ENCODE measurements around the gene SEPHS1.
A peak's percentile ranks its signal among the peaks of the same experiment; 100 is the strongest.

Gene SEPHS1

GRCh38 chr10:13373644-13374043 lies 25.6 kb upstream of the SEPHS1 start:
- no peak for ATAC-seq
- no peaks in the 10 kb centered on the region for H3K9me3 Mint-ChIP-seq
- H3K4me1 Mint-ChIP-seq = no peaks in the 10 kb centered on the region
- H3K4me3 Mint-ChIP-seq = no peak overlapping the region
- DNase-seq (ENCODE audit: low spot score in 2 of 2) = no peak
- H3K36me3 Mint-ChIP-seq = no peaks in the 10 kb centered on the region
- H3K27ac Mint-ChIP-seq = no peak overlapping the region

GRCh38 chr10:13372524-13372923 lies 24.4 kb upstream of the SEPHS1 start:
- Mint-ChIP-seq H3K9me3 (no peaks in the 10 kb centered on the region), H3K4me1 (no peaks in the 10 kb centered on the region), H3K36me3 (no peaks in the 10 kb centered on the region), H3K4me3 (no peak overlapping the region), H3K27ac (no peak overlapping the region)
- ATAC-seq (no peak), DNase-seq (ENCODE audit: low spot score in 2 of 2) (no peak)

GRCh38 chr10:13371897-13372470 lies 23.9 kb upstream of the SEPHS1 start:
- peak; percentile 32 to 79 for DNase-seq (ENCODE audit: low spot score in 2 of 2)
- ATAC-seq = peak; percentile 92
- no peaks in the 10 kb centered on the region for H3K4me1 Mint-ChIP-seq
- H3K27ac Mint-ChIP-seq = no peak overlapping the region
- H3K4me3 Mint-ChIP-seq = no peak overlapping the region
- no peaks in the 10 kb centered on the region for H3K36me3 Mint-ChIP-seq
- H3K9me3 Mint-ChIP-seq = no peaks in the 10 kb centered on the region

- H3K36me3 Mint-ChIP-seq = no peaks in the 10 kb centered on the region
These were observed 18.8 kb upstream of the SEPHS1 start for GRCh38 chr10:13366891-13367290.

GRCh38 chr10:13365831-13366230 lies 17.7 kb upstream of the SEPHS1 start:
- Mint-ChIP-seq H3K36me3 (no peaks in the 10 kb centered on the region), H3K4me1 (no peaks in the 10 kb centered on the region), H3K4me3 (no peak overlapping the region), H3K27ac (no peak overlapping the region), H3K9me3 (no peaks in the 10 kb centered on the region)
- ATAC-seq = no peak
- DNase-seq (ENCODE audit: low spot score in 2 of 2) = no peak

More at GRCh38 chr10:13366891-13367290, 18.8 kb upstream of the SEPHS1 start:
- DNase-seq (ENCODE audit: low spot score in 2 of 2) (no peak), ATAC-seq (no peak)
- H3K4me1 Mint-ChIP-seq = no peaks in the 10 kb centered on the region
- no peak overlapping the region for H3K27ac Mint-ChIP-seq
- H3K4me3 Mint-ChIP-seq = no peak overlapping the region
- H3K9me3 Mint-ChIP-seq = no peaks in the 10 kb centered on the region

GRCh38 chr10:13365243-13365642 lies 17.1 kb upstream of the SEPHS1 start:
- Mint-ChIP-seq H3K27ac (no peak overlapping the region), H3K4me1 (no peaks in the 10 kb centered on the region), H3K4me3 (no peak overlapping the region), H3K36me3 (no peaks in the 10 kb centered on the region), H3K9me3 (no peaks in the 10 kb centered on the region)
- DNase-seq (ENCODE audit: low spot score in 2 of 2) = no peak
- ATAC-seq = no peak

GRCh38 chr10:13360587-13360986 lies 12.5 kb upstream of the SEPHS1 start:
- Mint-ChIP-seq H3K36me3 (no peaks in the 10 kb centered on the region), H3K4me1 (no peaks in the 10 kb centered on the region), H3K9me3 (no peaks in the 10 kb centered on the region), H3K27ac (no peak overlapping the region), H3K4me3 (no peak overlapping the region)
- no peak for ATAC-seq
- no peak for DNase-seq (ENCODE audit: low spot score in 2 of 2)

GRCh38 chr10:13356392-13356791 lies 8.3 kb upstream of the SEPHS1 start:
- no peak overlapping the region for H3K27ac Mint-ChIP-seq
- no peak for ATAC-seq
- no peak overlapping the region for H3K4me3 Mint-ChIP-seq
- no peaks in the 10 kb centered on the region for H3K9me3 Mint-ChIP-seq
- DNase-seq (ENCODE audit: low spot score in 2 of 2) = no peak
- no peaks in the 10 kb centered on the region for H3K36me3 Mint-ChIP-seq
- peaks cover 12% of the 10 kb centered on the region for H3K4me1 Mint-ChIP-seq

GRCh38 chr10:13354783-13355182 lies 6.7 kb upstream of the SEPHS1 start:
- Mint-ChIP-seq H3K36me3 (no peaks in the 10 kb centered on the region), H3K27ac (no peak overlapping the region), H3K9me3 (no peaks in the 10 kb centered on the region), H3K4me1 (peaks cover 26% of the 10 kb centered on the region), H3K4me3 (no peak overlapping the region)
- DNase-seq (ENCODE audit: low spot score in 2 of 2) (no peak), ATAC-seq (peak; percentile 60)

GRCh38 chr10:13352519-13352918 lies 4.4 kb upstream of the SEPHS1 start:
- DNase-seq (ENCODE audit: low spot score in 2 of 2) = no peak
- ATAC-seq = no peak
- no peak overlapping the region for H3K4me3 Mint-ChIP-seq
- no peaks in the 10 kb centered on the region for H3K9me3 Mint-ChIP-seq
- H3K27ac Mint-ChIP-seq = peak overlapping the region; percentile 33
- no peaks in the 10 kb centered on the region for H3K36me3 Mint-ChIP-seq
- peaks cover 33% of the 10 kb centered on the region for H3K4me1 Mint-ChIP-seq

GRCh38 chr10:13351340-13351915 lies 3.3 kb upstream of the SEPHS1 start:
- Mint-ChIP-seq H3K9me3 (no peaks in the 10 kb centered on the region), H3K4me3 (peak overlapping the region; percentile 82), H3K36me3 (peaks cover 4% of the 10 kb centered on the region), H3K27ac (no peak overlapping the region), H3K4me1 (peaks cover 36% of the 10 kb centered on the region)
- ATAC-seq (no peak), DNase-seq (ENCODE audit: low spot score in 2 of 2) (no peak)

- DNase-seq (ENCODE audit: low spot score in 2 of 2) (no peak), ATAC-seq (no peak)
- H3K4me1 Mint-ChIP-seq = peaks cover 49% of the 10 kb centered on the region
- peaks cover 22% of the 10 kb centered on the region for H3K36me3 Mint-ChIP-seq
- peak overlapping the region; percentile 82 for H3K4me3 Mint-ChIP-seq
- no peaks in the 10 kb centered on the region for H3K9me3 Mint-ChIP-seq
- H3K27ac Mint-ChIP-seq = peak overlapping the region; percentile 80
These were observed 1.6 kb upstream of the SEPHS1 start for GRCh38 chr10:13349463-13350274.

- Mint-ChIP-seq H3K27ac (peak overlapping the region; percentile 80), H3K36me3 (peaks cover 38% of the 10 kb centered on the region), H3K4me1 (peaks cover 49% of the 10 kb centered on the region), H3K4me3 (peak overlapping the region; percentile 82), H3K9me3 (no peaks in the 10 kb centered on the region)
- DNase-seq (ENCODE audit: low spot score in 2 of 2) = peak; percentile 55 to 83
- peak; percentile 81 for ATAC-seq
These were observed 465 bp downstream of the SEPHS1 start for GRCh38 chr10:13347500-13348156.

GRCh38 chr10:13347043-13347499 lies 1.0 kb downstream of the SEPHS1 start:
- H3K4me3 Mint-ChIP-seq = peak overlapping the region; percentile 66
- ATAC-seq (peak; percentile 46), DNase-seq (ENCODE audit: low spot score in 2 of 2) (no peak)
- no peaks in the 10 kb centered on the region for H3K9me3 Mint-ChIP-seq
- peaks cover 44% of the 10 kb centered on the region for H3K4me1 Mint-ChIP-seq
- H3K27ac Mint-ChIP-seq = peak overlapping the region; percentile 79
- peaks cover 39% of the 10 kb centered on the region for H3K36me3 Mint-ChIP-seq

GRCh38 chr10:13346283-13347042 lies 1.6 kb downstream of the SEPHS1 start:
- Mint-ChIP-seq H3K4me3 (peak overlapping the region; percentile 66), H3K4me1 (peaks cover 38% of the 10 kb centered on the region)
- no peak for DNase-seq (ENCODE audit: low spot score in 2 of 2)

More at GRCh38 chr10:13346283-13347042, 1.6 kb downstream of the SEPHS1 start:
- Mint-ChIP-seq H3K9me3 (no peaks in the 10 kb centered on the region), H3K36me3 (peaks cover 45% of the 10 kb centered on the region), H3K27ac (peak overlapping the region; percentile 79)
- ATAC-seq = no peak
